SU-DHL-6 (cell line): Measurements from ENCODE around the gene ERCC5.

Source experiments
- CTCF ChIP-seq: fragments of 200-600 bp; sonication (generic); IDR thresholded peaks from one replicate; pipeline ENCODE4 v1.5.1; 2017; ENCODE audit warnings: antibody characterized with exemption, mild to moderate bottlenecking, low read length, moderate library complexity; ENCODE audit not compliant: insufficient read depth, poor library complexity, severe bottlenecking
- EZH2phosphoT487 ChIP-seq: fragments of 200-600 bp; sonication (generic), shearing (Covaris generic); conservative IDR thresholded peaks from 2 replicates; pipeline ENCODE4 v1.6.1; 2018; ENCODE audit warnings: mild to moderate bottlenecking, antibody characterized with exemption, low read length, moderate library complexity, mixed read lengths

GRCh38 chr13:102912599-102912998 is 66.8 kb downstream of the ERCC5 start:
- no peak for TF ChIP-seq CTCF
- no peak for TF ChIP-seq EZH2phosphoT487
